ENCODE measurements around the gene FSTL4.
"Not testable (repeated sequence)": the region's sequence is repeated elsewhere in the genome, so short reads cannot be mapped to it uniquely, and the experiment has no call there.

The FSTL4 gene

GRCh38 chr5:133409210-133409674 is 203.1 kb downstream of the FSTL4 start:
- in situ Hi-C loops (cut with HindIII; ENCODE audit: low sequenced_read_pairs), result no loop called here

GRCh38 chr5:133408322-133408721 is 204.0 kb downstream of the FSTL4 start:
- in situ Hi-C loops (cut with HindIII; ENCODE audit: low sequenced_read_pairs), result no loop called here

- in situ Hi-C loops (cut with HindIII; ENCODE audit: low sequenced_read_pairs), result no loop called here
These were observed 205.2 kb downstream of the FSTL4 start for GRCh38 chr5:133406977-133407632.

GRCh38 chr5:133406208-133406976 is 205.9 kb downstream of the FSTL4 start:
- in situ Hi-C loops (cut with HindIII; ENCODE audit: low sequenced_read_pairs), result no loop called here

- in situ Hi-C loops (cut with HindIII; ENCODE audit: low sequenced_read_pairs), result no loop called here
These were observed 206.9 kb downstream of the FSTL4 start for GRCh38 chr5:133405275-133406034.

- in situ Hi-C loops (cut with HindIII; ENCODE audit: low sequenced_read_pairs), result no loop called here
These were observed 207.6 kb downstream of the FSTL4 start for GRCh38 chr5:133404724-133405123.

- in situ Hi-C loops (cut with HindIII; ENCODE audit: low sequenced_read_pairs), result no loop called here
These were observed 208.5 kb downstream of the FSTL4 start for GRCh38 chr5:133403741-133404364.

GRCh38 chr5:133402775-133403174 is 209.6 kb downstream of the FSTL4 start:
- in situ Hi-C loops (cut with HindIII; ENCODE audit: low sequenced_read_pairs), result no loop called here

GRCh38 chr5:133401731-133402347 is 210.5 kb downstream of the FSTL4 start:
- in situ Hi-C loops (cut with HindIII; ENCODE audit: low sequenced_read_pairs), result no loop called here

- in situ Hi-C loops (cut with HindIII; ENCODE audit: low sequenced_read_pairs), result no loop called here
These were observed 211.4 kb downstream of the FSTL4 start for GRCh38 chr5:133400831-133401351.

GRCh38 chr5:133400120-133400519 is 212.2 kb downstream of the FSTL4 start:
- in situ Hi-C loops (cut with HindIII; ENCODE audit: low sequenced_read_pairs), result no loop called here

- in situ Hi-C loops (cut with HindIII; ENCODE audit: low sequenced_read_pairs), result no loop called here
These were observed 213.0 kb downstream of the FSTL4 start for GRCh38 chr5:133399247-133399891.

GRCh38 chr5:133398646-133399101 is 213.7 kb downstream of the FSTL4 start:
- in situ Hi-C loops (cut with HindIII; ENCODE audit: low sequenced_read_pairs), result no loop called here

- in situ Hi-C loops (cut with HindIII; ENCODE audit: low sequenced_read_pairs), result no loop called here
These were observed 214.2 kb downstream of the FSTL4 start for GRCh38 chr5:133397990-133398645.

GRCh38 chr5:133397348-133397747 is 215.0 kb downstream of the FSTL4 start:
- in situ Hi-C loops (cut with HindIII; ENCODE audit: low sequenced_read_pairs), result no loop called here

- in situ Hi-C loops (cut with HindIII; ENCODE audit: low sequenced_read_pairs), result no loop called here
These were observed 215.5 kb downstream of the FSTL4 start for GRCh38 chr5:133396814-133397213.

- in situ Hi-C loops (cut with HindIII; ENCODE audit: low sequenced_read_pairs), result no loop called here
These were observed 216.1 kb downstream of the FSTL4 start for GRCh38 chr5:133396187-133396741.

GRCh38 chr5:133395207-133395606 is 217.1 kb downstream of the FSTL4 start:
- in situ Hi-C loops (cut with HindIII; ENCODE audit: low sequenced_read_pairs), result not testable (repeated sequence)

- in situ Hi-C loops (cut with HindIII; ENCODE audit: low sequenced_read_pairs), result not testable (repeated sequence)
These were observed 217.9 kb downstream of the FSTL4 start for GRCh38 chr5:133394477-133394817.

Measured in endothelial cell of hepatic sinusoid (primary cell).